ENCODE measurements around the gene UEVLD. TPM values are rescaled to one million over a fixed set of nuclear protein-coding genes. Genes with fewer than 3 reads are reported as not detected.

The UEVLD gene
- total RNA-seq, 1 donor from 2014 or later = 21.4 TPM

DNA sequence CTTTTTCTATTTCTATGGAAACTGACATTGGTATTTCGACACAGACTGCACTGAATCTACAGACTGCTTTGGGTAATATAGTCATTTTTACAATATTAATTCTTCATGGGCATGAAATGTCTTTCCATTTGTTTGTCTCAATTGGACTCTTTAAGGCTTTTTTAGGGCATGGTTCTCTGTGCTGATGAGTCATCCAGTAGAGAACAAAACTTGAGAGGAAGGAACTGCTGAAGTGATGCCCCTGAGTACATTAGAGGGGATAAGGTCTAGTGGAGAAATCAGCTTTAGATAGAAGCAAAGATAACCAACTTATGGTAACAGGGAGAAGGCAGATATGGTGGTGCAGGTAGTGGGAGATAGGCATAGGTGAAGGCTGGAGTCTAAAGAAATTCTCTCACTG lies 86.9 kb downstream of the UEVLD start:
- no peak overlapping the region for H3K27ac Mint-ChIP-seq (ENCODE audit: unreplicated experiment)
- peaks cover 47% of the 10 kb centered on the region for H3K36me3 Mint-ChIP-seq (ENCODE audit: low read depth)
- H3K4me1 Mint-ChIP-seq (ENCODE audit: low read depth) = no peaks in the 10 kb centered on the region
- no peak for TF ChIP-seq CTCF (IDR thresholded peaks at IDR 0.05)
- DNase-seq (ENCODE audit: low spot score) = no peak
- H3K27me3 Mint-ChIP-seq (ENCODE audit: low read depth) = no peaks in the 10 kb centered on the region
- peaks cover 7% of the 10 kb centered on the region for H3K9me3 Mint-ChIP-seq (ENCODE audit: low read depth)
- no peak overlapping the region for H3K4me3 Mint-ChIP-seq (ENCODE audit: unreplicated experiment)

GRCh38 chr11:18498039-18498438 lies 90.5 kb downstream of the UEVLD start:
- peaks cover 7% of the 10 kb centered on the region for H3K9me3 Mint-ChIP-seq (ENCODE audit: low read depth)
- peaks cover 5% of the 10 kb centered on the region for H3K4me1 Mint-ChIP-seq (ENCODE audit: low read depth)
- no peaks in the 10 kb centered on the region for H3K27me3 Mint-ChIP-seq (ENCODE audit: low read depth)
- DNase-seq (ENCODE audit: low spot score) = no peak
- peaks cover 48% of the 10 kb centered on the region for H3K36me3 Mint-ChIP-seq (ENCODE audit: low read depth)
- H3K27ac Mint-ChIP-seq (ENCODE audit: unreplicated experiment) = no peak overlapping the region
- no peak overlapping the region for H3K4me3 Mint-ChIP-seq (ENCODE audit: unreplicated experiment)
- TF ChIP-seq CTCF (IDR thresholded peaks at IDR 0.05) = no peak

DNA sequence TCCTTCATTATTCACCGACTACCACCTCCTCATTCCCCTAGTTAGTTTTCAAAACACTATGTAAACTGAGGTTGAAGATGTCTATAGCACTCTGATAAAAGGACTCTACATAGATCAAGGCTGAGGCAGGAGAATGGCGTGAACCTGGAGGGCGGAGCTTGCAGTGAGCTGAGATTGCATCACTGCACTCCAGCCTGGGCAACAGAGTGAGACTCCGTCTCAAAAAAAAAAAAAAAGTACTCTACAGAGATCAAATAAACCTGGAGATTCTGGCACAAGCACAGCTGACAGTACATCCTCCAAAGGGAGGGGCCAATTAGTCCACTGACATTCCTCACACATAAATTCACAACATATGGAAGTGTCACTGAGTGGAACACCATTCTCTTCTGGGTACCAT lies 92.8 kb downstream of the UEVLD start:
- no peak overlapping the region for H3K4me3 Mint-ChIP-seq (ENCODE audit: unreplicated experiment)
- H3K27me3 Mint-ChIP-seq (ENCODE audit: low read depth) = no peaks in the 10 kb centered on the region
- H3K4me1 Mint-ChIP-seq (ENCODE audit: low read depth) = peaks cover 11% of the 10 kb centered on the region
- TF ChIP-seq CTCF (IDR thresholded peaks at IDR 0.05) = no peak
- no peak overlapping the region for H3K27ac Mint-ChIP-seq (ENCODE audit: unreplicated experiment)
- DNase-seq (ENCODE audit: low spot score) = no peak
- peaks cover 28% of the 10 kb centered on the region for H3K36me3 Mint-ChIP-seq (ENCODE audit: low read depth)
- H3K9me3 Mint-ChIP-seq (ENCODE audit: low read depth) = no peaks in the 10 kb centered on the region

- H3K27me3 Mint-ChIP-seq (ENCODE audit: low read depth) = no peaks in the 10 kb centered on the region
- H3K27ac Mint-ChIP-seq (ENCODE audit: unreplicated experiment) = no peak overlapping the region
- no peak overlapping the region for H3K4me3 Mint-ChIP-seq (ENCODE audit: unreplicated experiment)
- peaks cover 15% of the 10 kb centered on the region for H3K4me1 Mint-ChIP-seq (ENCODE audit: low read depth)
- no peaks in the 10 kb centered on the region for H3K9me3 Mint-ChIP-seq (ENCODE audit: low read depth)
- no peak for TF ChIP-seq CTCF (IDR thresholded peaks at IDR 0.05)
- peaks cover 27% of the 10 kb centered on the region for H3K36me3 Mint-ChIP-seq (ENCODE audit: low read depth)
- DNase-seq (ENCODE audit: low spot score) = no peak
Measured at GRCh38 chr11:18495271-18495670, 93.3 kb downstream of the UEVLD start.

GRCh38 chr11:18493310-18493709 lies 95.2 kb downstream of the UEVLD start:
- H3K36me3 Mint-ChIP-seq (ENCODE audit: low read depth) = peaks cover 18% of the 10 kb centered on the region

More at GRCh38 chr11:18493310-18493709, 95.2 kb downstream of the UEVLD start:
- Mint-ChIP-seq H3K4me3 (ENCODE audit: unreplicated experiment) (no peak overlapping the region), H3K27ac (ENCODE audit: unreplicated experiment) (no peak overlapping the region), H3K9me3 (ENCODE audit: low read depth) (no peaks in the 10 kb centered on the region), H3K27me3 (ENCODE audit: low read depth) (no peaks in the 10 kb centered on the region), H3K4me1 (ENCODE audit: low read depth) (peaks cover 19% of the 10 kb centered on the region)
- TF ChIP-seq CTCF (IDR thresholded peaks at IDR 0.05) = no peak
- DNase-seq (ENCODE audit: low spot score) = no peak

All from chondrocyte (in vitro differentiated cells).